ENCODE data around the gene MAST4. TPM values are rescaled to one million over a fixed set of nuclear protein-coding genes. Genes with fewer than 3 reads are reported as not detected.

MAST4 gene
- total RNA-seq, 1 donor from 2014 or later: 26.8 TPM

DNA sequence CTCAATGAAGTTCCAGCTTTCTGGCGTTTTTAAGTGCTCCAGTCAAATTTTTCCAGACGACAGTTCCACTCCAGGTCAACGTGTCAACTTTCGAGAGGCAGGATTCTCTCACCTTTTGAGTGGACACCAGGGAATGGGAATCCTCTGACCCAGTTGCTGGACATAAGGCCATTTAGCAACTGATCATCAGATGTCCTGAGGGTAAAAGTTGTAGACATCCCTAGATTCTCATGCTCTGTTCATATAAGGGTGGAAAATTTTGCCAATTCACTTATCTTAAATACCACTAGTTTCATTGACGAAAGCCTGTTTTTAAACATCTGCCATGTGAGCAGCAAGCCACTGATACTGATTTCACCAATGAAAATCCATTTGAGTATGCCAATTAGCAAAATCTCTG, 275.5 kb downstream of the MAST4 start:
- no peak for DNase-seq (ENCODE audit: low read depth in 2 of 2)

DNA sequence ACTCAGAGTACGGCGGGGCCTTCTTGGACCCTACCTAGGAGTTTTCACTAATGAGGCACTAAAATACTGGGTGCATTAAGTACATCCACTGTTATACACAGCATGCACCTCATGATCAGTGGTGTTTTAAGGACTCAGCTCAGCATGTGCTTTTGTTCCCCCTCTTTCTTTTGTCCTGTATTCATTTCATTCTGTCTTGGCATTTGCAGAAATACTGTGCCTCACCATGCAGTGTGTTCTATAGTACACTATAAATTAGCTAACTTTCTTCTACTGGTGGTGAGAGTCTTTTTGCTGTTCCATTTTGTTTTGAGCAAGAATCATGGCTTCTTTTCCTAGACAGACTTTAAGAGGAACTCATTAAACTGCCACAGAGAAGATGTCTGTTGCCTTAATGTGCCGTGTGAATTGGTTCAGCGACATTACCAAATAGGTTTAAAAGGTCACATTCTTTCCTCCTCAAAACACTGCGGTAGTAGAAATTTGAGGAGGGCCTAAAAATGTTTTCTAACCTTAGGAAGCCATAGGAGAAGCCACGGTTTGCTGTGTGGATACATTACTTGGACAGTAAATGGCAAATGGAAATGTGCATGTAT, 276.6 kb downstream of the MAST4 start:
- no peak for DNase-seq (ENCODE audit: low read depth in 2 of 2)

DNA sequence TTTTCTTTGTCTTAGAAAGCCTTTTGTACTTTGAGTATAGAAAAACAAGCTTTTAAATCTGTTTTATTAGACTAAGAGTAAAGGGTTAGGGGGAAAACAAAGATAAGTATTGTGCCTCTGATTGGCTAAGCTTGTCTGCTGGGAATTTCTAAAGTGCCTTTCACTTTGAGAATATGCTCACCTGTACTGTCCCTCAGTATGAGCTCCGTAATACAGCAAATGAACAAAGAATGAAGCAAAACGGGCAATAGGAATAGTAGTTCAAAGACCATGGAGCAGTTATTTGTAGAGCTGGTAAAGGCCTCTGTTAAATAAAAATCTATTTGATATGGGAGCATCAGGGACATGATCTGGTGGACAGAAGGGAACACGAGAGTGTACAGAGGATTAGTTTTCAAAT, 277.8 kb downstream of the MAST4 start:
- DNase-seq (ENCODE audit: low read depth in 2 of 2): no peak

DNA sequence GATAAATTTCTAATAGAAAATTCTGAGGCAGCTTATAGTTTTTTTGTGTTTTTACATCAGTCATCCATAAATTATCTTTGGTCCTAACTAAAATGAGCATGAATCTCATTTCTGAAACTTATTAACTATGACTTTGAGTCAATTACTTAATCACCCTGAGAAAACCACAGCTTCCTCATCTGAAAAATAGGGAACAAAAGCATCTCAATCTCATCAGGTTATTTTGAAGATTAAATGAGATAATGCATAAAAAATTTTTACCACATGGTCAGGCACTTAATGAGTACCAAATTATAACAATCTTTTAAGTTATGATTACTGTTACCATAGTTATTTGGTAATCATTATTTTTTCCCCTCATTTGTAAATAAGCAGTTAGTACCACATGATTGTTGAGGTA, 279.1 kb downstream of the MAST4 start:
- DNase-seq (ENCODE audit: low read depth in 2 of 2): no peak

DNA sequence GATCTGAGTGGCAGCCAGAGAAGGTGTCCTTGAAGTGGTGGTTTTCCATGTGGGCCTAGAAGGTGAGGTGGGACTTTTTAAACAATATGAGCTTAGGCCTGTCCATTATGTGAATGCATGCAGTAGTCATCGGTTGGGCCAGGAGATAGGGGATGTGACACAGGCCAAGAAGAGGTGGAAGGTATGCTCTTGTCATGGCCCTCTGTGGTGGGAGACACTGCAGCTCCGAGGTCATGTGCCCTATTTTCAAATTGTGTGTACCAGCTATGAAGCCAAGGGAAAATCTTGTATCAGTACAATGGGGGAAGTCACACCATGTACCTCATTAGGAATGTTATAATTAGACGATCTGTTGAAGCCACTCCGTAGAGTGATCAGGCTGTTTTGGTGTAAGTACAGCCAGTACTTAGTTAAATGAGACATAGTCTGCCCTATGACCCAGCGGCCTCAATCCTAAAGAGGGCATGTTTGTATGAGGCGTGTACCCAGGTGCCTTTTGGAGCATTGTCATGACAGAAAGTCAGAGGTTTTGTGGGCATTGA, 280.1 kb downstream of the MAST4 start:
- DNase-seq (ENCODE audit: low read depth in 2 of 2): no peak

DNA sequence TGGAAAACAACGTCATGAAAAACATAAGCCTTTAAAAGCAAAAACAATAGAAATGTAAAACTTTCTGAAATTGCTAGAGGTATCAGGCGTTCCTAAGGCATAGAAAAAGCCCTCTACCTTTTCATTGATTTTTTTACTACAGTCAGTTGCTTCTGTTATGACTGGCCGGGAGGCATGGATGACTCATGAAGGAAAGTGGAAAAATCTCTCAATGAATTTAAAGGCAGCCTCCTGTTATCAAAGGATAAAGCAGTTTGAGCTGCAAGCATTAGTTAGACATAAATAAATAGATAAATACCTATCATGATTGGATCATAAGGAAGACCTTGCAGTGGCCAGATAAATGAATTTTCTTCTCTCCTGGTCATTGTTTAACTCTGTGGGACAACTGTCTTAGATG, 281.6 kb downstream of the MAST4 start:
- DNase-seq (ENCODE audit: low read depth in 2 of 2): peak; percentile 40 to 75

DNA sequence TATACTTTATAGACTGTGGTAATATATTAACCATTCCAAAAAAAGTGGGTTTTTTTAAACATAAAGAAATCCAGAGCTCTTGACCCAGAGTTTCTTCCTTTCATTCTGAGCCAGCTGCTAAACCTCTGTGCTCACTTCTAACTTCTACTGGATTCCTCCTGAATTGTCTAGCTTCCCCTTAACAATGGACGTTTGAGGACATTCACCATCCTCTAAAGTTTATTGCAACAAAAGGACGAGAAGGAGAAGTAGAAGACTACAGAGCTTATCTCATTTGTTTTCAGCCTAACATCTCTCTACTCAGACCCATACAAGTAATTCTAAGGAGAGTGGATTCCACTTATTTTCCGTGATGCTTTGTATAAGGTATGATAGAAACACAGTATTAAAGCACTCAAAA, 284.2 kb downstream of the MAST4 start:
- DNase-seq (ENCODE audit: low read depth in 2 of 2): no peak

DNA sequence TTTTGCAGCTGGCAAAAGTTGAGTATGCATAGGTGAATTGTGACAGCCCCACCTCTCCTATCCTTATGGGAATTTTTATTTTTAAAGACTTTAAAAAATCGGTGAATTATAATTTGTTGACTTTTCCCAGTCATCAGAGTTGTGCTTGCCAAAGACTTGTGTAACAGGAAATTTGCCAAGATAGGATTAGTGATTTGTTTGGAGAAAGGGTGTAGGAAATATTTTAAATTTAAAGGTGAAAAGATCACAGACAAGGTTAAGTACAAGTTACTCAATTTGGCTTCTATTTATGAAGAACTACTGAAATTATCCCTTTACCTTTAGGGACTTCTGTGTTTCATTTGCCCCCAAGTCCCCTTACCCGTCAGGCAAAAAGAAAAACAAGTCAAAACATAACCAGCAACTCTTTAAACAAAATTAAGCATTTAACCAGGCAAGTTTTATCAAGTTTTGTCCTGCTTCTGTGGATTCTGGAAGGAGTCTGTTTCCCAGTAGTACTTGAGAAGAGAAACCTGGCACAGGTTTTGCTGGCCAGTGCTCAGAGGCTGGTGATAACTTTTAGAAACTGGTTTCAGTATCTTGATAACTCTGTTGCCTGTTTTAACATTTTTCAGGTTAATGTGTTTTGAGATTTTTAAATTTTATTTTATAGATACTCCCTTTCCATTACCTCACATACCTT, 285.4 kb downstream of the MAST4 start:
- peak; percentile 47 to 68 for DNase-seq (ENCODE audit: low read depth in 2 of 2)

DNA sequence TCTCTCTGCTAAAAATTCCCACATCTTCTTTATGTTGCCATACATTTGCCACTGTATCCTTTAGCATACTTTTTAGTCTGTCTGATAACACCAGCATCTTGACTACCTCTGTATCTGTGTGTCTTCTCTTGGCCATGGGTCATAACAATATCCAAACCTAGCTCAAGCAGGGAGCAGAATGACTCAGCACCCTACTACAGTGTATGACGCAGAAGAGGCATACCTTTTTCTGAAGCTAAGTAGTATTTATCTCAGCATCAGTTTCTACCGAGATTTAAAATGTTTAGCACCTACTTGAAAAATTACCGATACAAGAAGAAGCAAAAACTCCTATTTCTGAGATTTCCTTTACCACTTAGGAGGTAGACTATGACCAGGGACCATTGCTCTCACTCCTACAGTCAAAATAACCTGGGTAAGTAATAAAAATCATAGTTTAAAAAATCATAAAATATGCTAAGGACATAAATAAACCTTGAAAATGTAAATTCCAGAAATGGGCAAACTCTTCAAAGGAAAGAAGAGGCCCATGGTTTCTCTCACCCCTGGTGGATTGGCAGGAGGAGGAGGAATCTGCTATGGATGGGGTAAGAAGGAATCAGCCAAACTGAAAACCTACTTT, 286.5 kb downstream of the MAST4 start:
- DNase-seq (ENCODE audit: low read depth in 2 of 2): peak; percentile 42 to 78

DNA sequence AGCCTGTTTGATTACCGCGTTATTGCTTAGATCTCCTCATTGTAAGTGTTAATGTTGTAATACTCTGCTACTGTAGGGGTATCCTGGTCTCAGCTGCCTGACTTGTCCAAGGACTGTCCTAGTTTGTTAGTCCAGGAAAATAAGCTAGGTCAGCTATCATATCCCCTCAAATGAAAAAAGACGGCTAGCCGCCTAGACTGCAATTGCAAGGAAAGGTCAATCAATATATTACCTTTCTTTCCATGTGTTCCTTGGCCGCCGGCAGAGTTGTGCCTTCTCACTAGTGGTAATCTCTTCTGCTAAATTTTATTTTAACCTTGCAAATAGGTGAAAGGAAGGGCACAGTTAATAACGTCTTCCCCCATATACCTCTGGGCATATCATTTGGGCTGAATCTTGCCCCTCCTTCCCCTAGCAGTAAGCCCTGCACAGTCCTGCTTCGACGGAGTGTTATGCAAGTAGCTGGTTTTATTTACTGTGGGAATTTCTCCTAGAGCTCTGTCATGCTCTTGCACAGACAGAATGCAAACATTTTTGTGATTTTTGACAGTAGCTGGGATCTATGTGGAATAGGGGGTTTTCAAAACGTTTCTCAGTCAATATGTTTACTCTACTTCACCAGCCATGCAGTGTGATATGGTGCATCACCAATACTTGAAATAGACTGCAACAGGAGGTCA, 288.5 kb downstream of the MAST4 start:
- DNase-seq (ENCODE audit: low read depth in 2 of 2): no peak

DNA sequence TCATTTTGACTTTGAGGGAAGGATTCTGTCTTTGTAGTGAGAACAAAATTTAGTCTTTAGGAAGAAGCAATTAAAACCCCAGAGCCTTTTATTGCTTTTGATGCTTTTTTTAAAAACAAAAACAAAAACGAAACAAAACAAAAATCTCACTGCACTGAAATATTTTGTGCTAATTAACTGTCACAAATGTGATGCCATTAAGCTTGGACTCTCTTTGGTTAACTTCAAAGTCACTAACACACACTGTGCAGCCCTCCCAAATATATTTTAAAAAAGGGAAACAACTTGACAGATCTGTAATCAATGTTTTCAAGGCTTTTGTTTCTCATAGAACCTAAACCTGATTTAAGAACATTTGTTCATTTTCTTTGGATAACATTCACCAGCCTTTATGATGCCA, 290.7 kb downstream of the MAST4 start:
- no peak for DNase-seq (ENCODE audit: low read depth in 2 of 2)

DNA sequence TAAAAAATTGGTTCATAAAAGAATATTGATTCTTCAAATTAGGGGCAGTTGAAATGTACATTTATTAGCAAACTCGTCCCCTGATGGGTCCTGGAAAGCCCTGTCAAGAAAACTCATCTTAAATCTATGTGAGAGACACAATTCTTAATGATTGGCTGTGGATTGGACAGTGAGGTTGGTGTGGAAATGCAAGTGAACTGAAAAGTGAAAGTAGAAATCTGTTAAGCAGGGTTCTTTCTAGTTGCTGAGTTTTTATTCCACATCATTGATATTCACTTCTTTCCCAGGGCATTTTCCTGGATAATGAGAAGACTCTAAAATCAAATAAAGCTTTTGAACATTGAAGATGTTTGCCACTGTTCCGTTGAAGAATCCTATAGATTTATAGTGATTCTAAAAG, 292.4 kb downstream of the MAST4 start:
- DNase-seq (ENCODE audit: low read depth in 2 of 2): peak in 1 of 2 donors; percentile 29

DNA sequence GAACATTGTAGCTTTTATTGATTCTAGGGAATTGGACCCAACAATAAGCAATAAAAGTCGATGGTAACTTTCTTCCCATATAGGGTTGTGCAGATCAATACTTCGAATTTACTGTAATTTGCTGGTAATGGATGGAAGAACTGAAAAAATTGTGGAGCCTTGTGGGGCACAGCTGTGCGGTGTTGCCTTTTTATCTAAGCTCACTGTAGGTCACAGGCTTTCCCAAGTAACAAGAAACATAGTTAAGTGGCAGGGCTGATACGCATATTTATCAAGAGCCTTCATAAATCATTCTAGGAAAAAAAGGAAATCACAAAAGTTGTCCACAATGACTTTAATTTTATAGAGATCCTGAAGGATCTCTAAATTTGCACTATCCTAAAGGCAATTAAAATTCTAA, 292.9 kb downstream of the MAST4 start:
- no peak for DNase-seq (ENCODE audit: low read depth in 2 of 2)

DNA sequence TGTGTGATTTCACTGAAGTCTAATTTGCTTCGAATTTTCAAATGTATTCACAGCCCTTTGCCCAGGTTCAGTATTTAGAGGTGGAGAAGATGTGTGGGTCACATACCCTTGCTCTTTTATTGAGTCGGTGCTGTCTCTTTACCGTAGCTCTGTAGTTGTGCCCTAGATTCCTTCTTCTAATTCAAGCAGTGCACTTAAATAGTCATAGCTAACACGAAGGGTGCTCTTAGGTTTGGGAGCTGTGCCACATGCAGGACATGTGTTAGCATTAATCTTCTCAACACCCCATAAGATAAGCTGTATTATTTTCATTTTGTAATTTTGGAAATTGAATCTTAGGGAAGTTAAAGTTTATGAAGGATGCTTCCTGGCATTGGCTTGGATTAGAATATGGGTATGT, 293.3 kb downstream of the MAST4 start:
- no peak for DNase-seq (ENCODE audit: low read depth in 2 of 2)

DNA sequence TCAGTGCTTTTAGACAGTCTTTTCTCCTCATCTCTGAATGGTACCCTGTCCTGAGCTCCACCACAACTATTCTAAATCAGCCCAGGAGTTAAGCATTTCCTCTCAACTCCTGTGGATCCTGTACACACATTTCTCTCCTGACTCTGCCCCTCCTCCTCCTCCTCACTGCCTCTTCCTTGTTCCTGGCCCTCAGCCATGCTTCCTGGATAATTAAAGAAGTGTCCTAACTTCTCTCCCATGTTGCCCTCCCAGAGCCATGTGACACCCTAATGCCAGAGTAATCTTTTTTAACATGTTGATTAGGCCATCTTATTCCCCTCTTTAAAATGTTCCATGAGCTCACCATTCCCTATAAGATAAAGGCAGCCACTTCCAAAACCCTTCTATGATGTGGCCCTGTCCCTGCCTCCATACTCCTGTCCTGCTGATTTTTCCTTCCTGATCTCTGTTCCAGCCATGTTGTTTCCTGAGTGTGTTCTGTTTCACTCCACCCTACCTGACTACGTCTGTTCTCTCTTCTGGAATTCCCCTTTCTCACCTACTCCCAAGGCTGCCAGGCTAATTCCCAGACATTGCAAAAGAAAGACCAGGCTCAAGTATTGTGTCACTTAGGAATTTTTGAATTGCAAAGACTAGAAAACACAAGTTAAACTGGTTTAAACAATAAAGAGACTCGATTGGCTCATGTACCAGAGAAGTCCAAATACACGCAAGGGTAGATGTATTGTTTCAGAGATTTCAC, 295.2 kb downstream of the MAST4 start:
- peak in 1 of 2 donors; percentile 22 for DNase-seq (ENCODE audit: low read depth in 2 of 2)

DNA sequence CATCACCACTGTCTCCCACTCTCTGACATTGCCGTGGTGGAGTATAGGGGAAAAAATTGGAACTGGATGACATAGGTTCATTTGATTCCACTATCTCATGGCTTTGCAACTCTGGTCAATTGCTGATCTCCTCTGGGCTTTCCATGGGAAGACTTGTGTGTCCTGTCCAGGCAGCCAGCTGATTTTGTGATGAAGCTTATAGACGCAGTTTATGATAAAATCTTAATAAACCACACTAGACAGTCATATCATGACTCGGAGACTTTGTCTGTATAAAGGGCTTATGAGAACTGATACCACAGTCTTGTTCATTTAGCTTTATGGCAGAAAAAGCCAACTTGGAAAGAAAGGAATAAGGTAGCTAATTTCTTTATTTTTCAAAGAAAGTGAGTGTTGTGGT, 296.5 kb downstream of the MAST4 start:
- DNase-seq (ENCODE audit: low read depth in 2 of 2): no peak

DNA sequence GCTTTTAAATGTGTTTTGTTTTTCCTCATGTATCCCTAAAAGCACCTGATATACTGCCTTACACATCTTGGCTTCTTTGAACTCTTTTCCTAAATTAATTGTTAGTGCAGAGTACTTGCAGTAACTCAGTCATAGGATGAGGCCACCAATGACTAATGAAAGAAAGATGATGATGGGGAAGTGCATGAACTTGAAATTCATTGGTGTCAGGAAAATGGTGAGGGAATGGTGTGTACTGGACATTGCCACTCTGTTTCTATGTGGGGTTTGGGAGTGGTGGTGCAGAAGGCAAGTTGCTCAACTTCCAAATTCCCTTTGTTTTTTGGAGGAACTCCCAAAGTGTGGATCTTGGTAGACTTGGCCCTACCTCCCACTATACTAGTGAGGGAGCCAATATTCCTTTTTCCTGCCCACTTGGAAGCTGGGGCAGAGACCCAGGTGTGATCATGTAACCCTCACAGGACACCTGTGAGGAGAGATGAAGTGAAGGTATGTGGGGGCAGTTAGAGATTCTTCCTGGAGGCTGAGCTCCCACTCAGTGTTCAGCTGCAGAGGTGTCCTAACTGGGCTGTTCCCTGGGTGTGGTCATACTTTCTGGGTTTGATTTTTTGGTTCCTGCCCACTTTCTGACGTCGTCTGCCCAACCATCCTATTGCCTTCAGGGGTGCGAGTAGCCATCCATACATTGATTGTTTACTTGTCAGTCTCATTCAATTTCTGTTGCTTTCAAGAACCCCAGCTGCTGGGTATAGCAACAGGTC, 298.5 kb downstream of the MAST4 start:
- DNase-seq (ENCODE audit: low read depth in 2 of 2): peak in 1 of 2 donors; percentile 10

DNA sequence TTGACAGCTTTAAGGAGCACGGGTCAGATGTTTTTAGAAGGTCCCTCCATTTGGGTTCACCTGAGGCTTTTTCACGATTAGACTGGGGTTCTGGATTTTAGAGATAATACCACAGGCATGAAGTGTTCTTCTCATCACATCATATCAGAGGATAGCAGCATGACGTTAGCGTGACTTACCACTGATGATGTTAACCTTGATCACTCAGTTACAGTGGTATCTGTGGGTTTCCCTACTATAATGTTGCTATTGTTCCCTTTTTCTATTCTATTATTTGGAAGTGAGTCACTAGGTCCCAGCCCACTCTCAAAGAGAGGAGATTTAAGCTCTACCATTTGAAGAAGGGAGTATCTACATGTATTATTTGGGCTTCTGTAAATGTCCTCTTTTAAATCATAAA, 300.0 kb downstream of the MAST4 start:
- peak in 1 of 2 donors; percentile 22 for DNase-seq (ENCODE audit: low read depth in 2 of 2)

DNA sequence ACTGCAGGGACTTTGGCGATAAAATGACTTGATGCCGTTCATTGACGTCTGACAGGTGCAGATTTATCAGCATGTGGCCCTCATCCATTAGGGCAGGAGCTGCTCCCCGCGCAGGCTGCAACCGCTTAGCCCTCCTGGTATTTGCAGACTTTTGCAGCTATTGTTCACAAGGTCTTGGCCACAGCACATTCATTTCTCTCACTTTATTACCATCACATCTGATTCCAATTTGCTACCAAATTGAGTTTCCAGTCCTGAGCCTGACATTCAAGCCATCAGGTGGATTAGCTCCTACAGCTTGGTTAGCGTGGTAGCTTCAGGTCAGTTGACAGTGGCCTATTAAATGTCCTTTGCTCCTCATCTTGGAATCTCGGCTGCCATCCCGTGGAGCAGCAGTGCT, 301.2 kb downstream of the MAST4 start:
- DNase-seq (ENCODE audit: low read depth in 2 of 2): no peak

DNA sequence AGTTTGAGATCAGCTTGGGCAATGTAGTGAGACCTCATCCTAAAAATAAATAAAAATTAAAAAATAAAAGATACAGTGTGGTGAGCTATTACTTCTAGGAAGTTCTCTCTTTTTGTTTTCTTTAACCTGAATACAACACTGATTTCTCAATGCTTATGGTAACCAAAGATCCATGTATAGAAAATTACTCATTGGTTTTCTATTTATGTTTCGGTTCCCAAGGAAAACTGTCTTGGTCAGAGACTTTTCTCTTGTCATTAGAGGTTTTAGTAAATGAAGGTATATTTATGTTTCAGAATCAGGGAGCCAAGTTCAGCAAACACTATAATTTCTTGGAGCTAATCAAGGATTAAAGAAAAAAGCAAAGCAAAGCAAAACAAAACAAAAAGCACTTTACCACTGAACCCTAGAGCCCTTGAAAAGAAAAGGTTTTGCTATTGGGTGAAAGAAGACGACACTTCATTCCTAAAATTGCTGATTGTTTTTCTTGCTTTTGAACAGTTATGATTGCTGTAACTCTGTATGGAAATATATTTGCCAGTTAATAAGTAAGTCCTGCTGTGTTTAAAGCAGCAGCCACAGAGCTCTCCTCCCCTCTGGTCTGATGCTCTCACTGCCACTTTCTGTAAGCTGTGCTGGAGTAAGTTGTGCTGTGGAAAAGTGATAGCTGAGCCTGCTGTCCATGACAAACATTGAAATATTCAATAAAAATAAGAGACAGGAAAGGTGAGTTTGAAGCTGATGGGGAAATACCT, 302.2 kb downstream of the MAST4 start:
- DNase-seq (ENCODE audit: low read depth in 2 of 2): no peak

Measured in lung microvascular endothelial cell (primary cell).